Hepatocyte (in vitro differentiated cells): ENCODE data around the gene HPS5. TPM values are rescaled to one million over a fixed set of nuclear protein-coding genes. Genes with fewer than 3 reads are reported as not detected.
A peak's percentile ranks its signal among the peaks of the same experiment; 100 is the strongest.

Experiments used
- DNase-seq: peaks from one replicate; pipeline ENCODE4 v3.0.0-alpha.2; 2016; ENCODE audit warnings: low spot score
- H2AFZ ChIP-seq: fragments of 200-600 bp; sonication (generic); 2 replicates; pipeline ENCODE4 v1.6.0; 2016; ENCODE audit warnings: antibody characterized with exemption, mild to moderate bottlenecking
- H3K27ac ChIP-seq: fragments of 200-600 bp; sonication (generic); 2 replicates; pipeline ENCODE4 v1.5.1; 2016; ENCODE audit warnings: mild to moderate bottlenecking
- H3K27me3 ChIP-seq: fragments of 200-600 bp; sonication (generic); 2 replicates; pipeline ENCODE4 v1.6.1; 2016
- H3K36me3 ChIP-seq: fragments of 200-600 bp; sonication (generic); replicated peaks from 2 replicates; pipeline ENCODE4 v1.5.1; 2016; ENCODE audit warnings: low read depth; ENCODE audit not compliant: insufficient read depth
- H3K4me1 ChIP-seq: fragments of 200-600 bp; sonication (generic); 2 replicates; pipeline ENCODE4 v1.5.1; 2016; ENCODE audit warnings: mild to moderate bottlenecking, moderate library complexity; ENCODE audit not compliant: insufficient read depth
- H3K4me2 ChIP-seq: fragments of 200-600 bp; sonication (generic); 2 replicates; pipeline ENCODE4 v1.6.0; 2016
- H3K4me3 ChIP-seq: fragments of 200-600 bp; sonication (generic); 2 replicates; pipeline ENCODE4 v1.5.1; 2016; ENCODE audit warnings: mild to moderate bottlenecking
- H3K79me2 ChIP-seq: fragments of 200-600 bp; sonication (generic); 2 replicates; pipeline ENCODE4 v1.6.0; 2017; ENCODE audit warnings: mild to moderate bottlenecking
- H3K9me2 ChIP-seq: fragments of 200-600 bp; sonication (generic); replicated peaks from 2 replicates; pipeline ENCODE4 v1.6.0; 2017; ENCODE audit warnings: mild to moderate bottlenecking; ENCODE audit not compliant: insufficient read depth
- H3K9me3 ChIP-seq: fragments of 200-600 bp; sonication (generic); 2 replicates; pipeline ENCODE4 v1.5.1; 2016; ENCODE audit warnings: low read depth, mild to moderate bottlenecking
- H4K20me1 ChIP-seq: fragments of 200-600 bp; sonication (generic); 2 replicates; pipeline ENCODE4 v1.6.0; 2016; ENCODE audit warnings: mild to moderate bottlenecking; ENCODE audit not compliant: insufficient read depth, poor library complexity, severe bottlenecking
- CTCF ChIP-seq: fragments of 200-600 bp; sonication (generic); IDR thresholded peaks from 2 replicates; pipeline ENCODE4 v1.5.1; 2016; ENCODE audit warnings: antibody characterized with exemption, mild to moderate bottlenecking; ENCODE audit not compliant: poor library complexity
- EZH2 ChIP-seq: fragments of 200-600 bp; sonication (generic); IDR thresholded peaks from 2 replicates; pipeline ENCODE4 v1.6.1; 2016; ENCODE audit warnings: antibody characterized with exemption, mild to moderate bottlenecking, borderline replicate concordance
- EZH2phosphoT487 ChIP-seq: fragments of 200-600 bp; sonication (generic); IDR thresholded peaks from one replicate; pipeline ENCODE4 v1.6.1; 2018; ENCODE audit warnings: antibody characterized with exemption, mild to moderate bottlenecking, low read depth, moderate library complexity; ENCODE audit not compliant: unreplicated experiment, severe bottlenecking
- WGBS: methylation state at CpG from one replicate; pipeline ENCODE4 v1.1.6; 2016; ENCODE audit warnings: low lambda C conversion rate; ENCODE audit errors: missing lambda C conversion rate; 5-methylcytosine and 5-hydroxymethylcytosine counted together
- polyA plus RNA-seq: library from polyadenylated mRNA; unstranded; fragments of >200 nt; fragmentation: Nextera tagmentation; extraction: Ambion mirVana; gene quantifications from 2 replicates; pipeline ENCODE4 v1.2.1, GENCODE V29; 2016
- total RNA-seq: library from RNA; depleted of rRNA; stranded (reverse); fragments of >200 nt; gene quantifications from 2 replicates; pipeline ENCODE4 v1.2.3, GENCODE V29; 2014

HPS5 gene
- total and polyA plus RNA-seq, 2 experiments from 2014 or later = 10.3 to 18.0 TPM

GRCh38 chr11:18245396-18245795 is 76.5 kb downstream of the HPS5 start:
- TF ChIP-seq EZH2phosphoT487 = no peak
- TF ChIP-seq EZH2 = no peak
- no peak for TF ChIP-seq CTCF
- no peak overlapping the region for H3K4me3 ChIP-seq
- H3K4me2 ChIP-seq = no peak overlapping the region
- no peak for DNase-seq
- H3K79me2 ChIP-seq = no peaks in the 10 kb centered on the region
- 61% methylated on average over 6 of the region's 6 CpGs for WGBS
- H4K20me1 ChIP-seq = no peaks in the 10 kb centered on the region
- no peaks in the 10 kb centered on the region for H3K27me3 ChIP-seq
- no peaks in the 10 kb centered on the region for H3K9me2 ChIP-seq
- no peaks in the 10 kb centered on the region for H3K4me1 ChIP-seq
- H3K27ac ChIP-seq = no peak overlapping the region
- H3K9me3 ChIP-seq = no peaks in the 10 kb centered on the region
- H3K36me3 ChIP-seq = no peaks in the 10 kb centered on the region
- no peak overlapping the region for H2AFZ ChIP-seq

- no peaks in the 10 kb centered on the region for H3K36me3 ChIP-seq
- H3K4me3 ChIP-seq = no peak overlapping the region
- H3K9me3 ChIP-seq = no peaks in the 10 kb centered on the region
- no peaks in the 10 kb centered on the region for H4K20me1 ChIP-seq
- DNase-seq = peak; percentile 72
- H3K27me3 ChIP-seq = peaks cover 6% of the 10 kb centered on the region
- no peak overlapping the region for H3K27ac ChIP-seq
- H2AFZ ChIP-seq = no peak overlapping the region
- no peak overlapping the region for H3K4me2 ChIP-seq
- no peaks in the 10 kb centered on the region for H3K9me2 ChIP-seq
- no peaks in the 10 kb centered on the region for H3K4me1 ChIP-seq
- WGBS = 0% methylated on average over 1 of the region's 1 CpG
- TF ChIP-seq EZH2 = no peak
- peak; percentile 58 for TF ChIP-seq CTCF
- no peaks in the 10 kb centered on the region for H3K79me2 ChIP-seq
Measured at GRCh38 chr11:18243783-18244362, 78.1 kb downstream of the HPS5 start.

- H4K20me1 ChIP-seq = no peaks in the 10 kb centered on the region
- no peak overlapping the region for H3K4me2 ChIP-seq
- no peak overlapping the region for H2AFZ ChIP-seq
- no peak overlapping the region for H3K4me3 ChIP-seq
- no peaks in the 10 kb centered on the region for H3K4me1 ChIP-seq
- H3K27me3 ChIP-seq = peaks cover 18% of the 10 kb centered on the region
- H3K27ac ChIP-seq = no peak overlapping the region
- WGBS = 86% methylated on average over 1 of the region's 1 CpG
- H3K79me2 ChIP-seq = no peaks in the 10 kb centered on the region
- H3K9me3 ChIP-seq = no peaks in the 10 kb centered on the region
- H3K9me2 ChIP-seq = no peaks in the 10 kb centered on the region
- no peak for TF ChIP-seq EZH2phosphoT487
- H3K36me3 ChIP-seq = no peaks in the 10 kb centered on the region
- DNase-seq = no peak
Measured at GRCh38 chr11:18239655-18240054, 82.3 kb downstream of the HPS5 start.

GRCh38 chr11:18236664-18237356 is 85.1 kb downstream of the HPS5 start, which contains the start of gene SAA4:
Gene SAA4 (minus strand): TSS chr11:18236802. CDS start chr11:18235926, 876 bp downstream.
- Histone ChIP-seq H3K4me1 (no peaks in the 10 kb centered on the region), H3K4me3 (no peak within 1 kb of the TSS), H3K79me2 (no peaks in the 10 kb centered on the region), H2AFZ (no peak within 1 kb of the TSS), H3K36me3 (no peaks in the 10 kb centered on the region), H3K27me3 (peaks cover 18% of the 10 kb centered on the region), H3K9me3 (no peaks in the 10 kb centered on the region), H3K9me2 (no peaks in the 10 kb centered on the region), H4K20me1 (no peaks in the 10 kb centered on the region), H3K27ac (no peak within 1 kb of the TSS), H3K4me2 (no peak within 1 kb of the TSS)
- WGBS = 78% methylated on average over 2 of the region's 2 CpGs
- DNase-seq = no peak
- TF ChIP-seq EZH2phosphoT487 = no peak
- TF ChIP-seq CTCF = no peak
- no peak for TF ChIP-seq EZH2
